OCI-LY1 (cell line): ENCODE data around the gene PANK4.

Experiments
- H2AFZ ChIP-seq: fragments of 200-600 bp; sonication (generic), shearing (Covaris generic); 2 replicates; pipeline ENCODE4 v1.6.0; 2014; ENCODE audit warnings: antibody characterized with exemption, mild to moderate bottlenecking, low read length
- H3F3A ChIP-seq: fragments of 200-600 bp; sonication (generic), shearing (Covaris generic); 2 replicates; pipeline ENCODE4 v1.6.0; 2014; ENCODE audit warnings: mild to moderate bottlenecking, antibody characterized with exemption, low read length, moderate library complexity; ENCODE audit not compliant: insufficient read depth
- H3K27ac ChIP-seq: fragments of 200-600 bp; sonication (generic); 2 replicates; pipeline ENCODE4 v1.5.1; 2014; ENCODE audit warnings: low read length, mixed run types, mild to moderate bottlenecking, low read depth; ENCODE audit not compliant: poor library complexity, severe bottlenecking
- H3K27me3 ChIP-seq: fragments of 200-600 bp; sonication (generic); 2 replicates; pipeline ENCODE4 v1.6.0; 2014; ENCODE audit warnings: antibody characterized with exemption, mild to moderate bottlenecking, low read length, moderate library complexity; ENCODE audit not compliant: insufficient read depth
- H3K36me3 ChIP-seq: fragments of 200-600 bp; sonication (generic); 2 replicates; pipeline ENCODE4 v1.6.1; 2014; ENCODE audit warnings: mild to moderate bottlenecking, antibody characterized with exemption, low read length, moderate library complexity, mixed read lengths; ENCODE audit not compliant: insufficient read depth
- H3K4me1 ChIP-seq: fragments of 200-600 bp; sonication (generic); 2 replicates; pipeline ENCODE4 v1.5.1; 2014; ENCODE audit warnings: mild to moderate bottlenecking, low read length, moderate library complexity; ENCODE audit not compliant: insufficient read depth, severe bottlenecking
- H3K4me2 ChIP-seq: fragments of 200-600 bp; sonication (generic), shearing (Covaris generic); 2 replicates; pipeline ENCODE4 v1.6.1; 2014; ENCODE audit warnings: low read length
- H3K4me3 ChIP-seq: fragments of 200-600 bp; sonication (generic); 2 replicates; pipeline ENCODE4 v1.5.1; 2014; ENCODE audit warnings: low read length, low read depth, mild to moderate bottlenecking, mixed read lengths; ENCODE audit not compliant: poor library complexity, severe bottlenecking
- H3K79me2 ChIP-seq: fragments of 200-600 bp; shearing (Covaris generic); 2 replicates; pipeline ENCODE4 v1.6.1; 2016; ENCODE audit warnings: mixed run types, low read length, mixed read lengths; ENCODE audit not compliant: insufficient read depth
- H3K9ac ChIP-seq: fragments of 200-600 bp; sonication (generic), shearing (Covaris generic); 2 replicates; pipeline ENCODE4 v1.6.1; 2014; ENCODE audit warnings: mild to moderate bottlenecking, low read length, mixed read lengths
- H3K9me2 ChIP-seq: fragments of 200-600 bp; sonication (generic), shearing (Covaris generic); 2 replicates; pipeline ENCODE4 v1.6.1; 2014; ENCODE audit warnings: low read depth, mild to moderate bottlenecking, low read length, mixed read lengths
- H3K9me3 ChIP-seq: fragments of 200-600 bp; shearing (Covaris generic); 2 replicates; pipeline ENCODE4 v1.6.1; 2014; ENCODE audit warnings: low read length, mixed read lengths
- H4K20me1 ChIP-seq: fragments of 200-600 bp; sonication (generic), shearing (Covaris generic); 2 replicates; pipeline ENCODE4 v1.6.0; 2016; ENCODE audit warnings: mild to moderate bottlenecking, low read length; ENCODE audit not compliant: insufficient read depth
- CTCF ChIP-seq: fragments of 200-600 bp; sonication (generic), shearing (Covaris generic); IDR thresholded peaks from 2 replicates; pipeline ENCODE4 v1.5.1; 2017; ENCODE audit warnings: mild to moderate bottlenecking, antibody characterized with exemption, low read length, moderate library complexity, mixed read lengths
- EZH2 ChIP-seq: fragments of 200-600 bp; sonication (generic), shearing (Covaris generic); IDR thresholded peaks from 2 replicates; pipeline ENCODE4 v1.8.0; 2017; ENCODE audit warnings: borderline replicate concordance, mixed run types, mild to moderate bottlenecking, antibody characterized with exemption, low read length, moderate library complexity, mixed read lengths

PANK4 gene

GRCh38 chr1:2496746-2497145 lies 29.6 kb downstream of the PANK4 start:
- Histone ChIP-seq H3K27me3 (peaks cover 12% of the 10 kb centered on the region; the same call in 1 of the 2 replicates), H3K9me2 (no peaks in the 10 kb centered on the region), H3K4me2 (no peak overlapping the region), H3K9me3 (no peaks in the 10 kb centered on the region), H3K79me2 (no peaks in the 10 kb centered on the region), H3F3A (no peaks in the 10 kb centered on the region), H4K20me1 (no peaks in the 10 kb centered on the region), H3K4me3 (no peak overlapping the region), H3K9ac (no peak overlapping the region), H3K36me3 (no peaks in the 10 kb centered on the region), H3K27ac (no peak overlapping the region), H3K4me1 (peaks cover 9% of the 10 kb centered on the region), H2AFZ (no peak overlapping the region)
- no peak for TF ChIP-seq CTCF
- no peak for TF ChIP-seq EZH2

DNA sequence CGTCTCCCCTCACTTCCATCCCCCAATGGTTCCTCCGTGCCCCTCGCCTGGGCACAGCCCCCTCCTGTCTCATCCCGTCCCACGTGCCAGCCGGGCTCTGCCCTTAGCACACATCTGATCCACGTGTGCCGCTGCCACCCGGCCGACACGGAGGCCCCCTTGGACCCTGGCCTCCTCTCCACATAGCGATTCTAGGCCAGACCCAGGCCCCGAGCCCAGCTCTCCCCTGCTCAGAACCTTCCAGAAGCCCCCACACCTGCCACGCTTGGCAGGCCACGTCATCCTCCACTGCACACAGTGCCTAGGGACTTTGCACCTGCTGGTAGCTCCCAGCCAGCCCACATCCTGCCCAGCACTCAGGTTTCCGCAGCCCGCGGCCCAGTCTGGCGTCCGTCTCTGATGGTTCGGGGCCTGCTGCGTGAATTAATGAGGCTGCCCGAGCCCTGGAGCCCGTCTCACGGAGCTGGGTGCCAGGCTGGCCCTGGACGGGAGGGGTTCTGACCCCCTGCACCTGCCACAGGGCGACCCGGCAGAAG lies 30.2 kb downstream of the PANK4 start:
- Histone ChIP-seq H4K20me1 (no peaks in the 10 kb centered on the region), H3K27ac (no peak overlapping the region), H3K27me3 (peaks cover 12% of the 10 kb centered on the region; the same call in 1 of the 2 replicates), H3K9me3 (no peaks in the 10 kb centered on the region), H3K9me2 (no peaks in the 10 kb centered on the region), H3K79me2 (no peaks in the 10 kb centered on the region), H3K9ac (no peak overlapping the region), H3K4me3 (no peak overlapping the region), H2AFZ (no peak overlapping the region), H3K4me2 (no peak overlapping the region), H3K4me1 (peaks cover 9% of the 10 kb centered on the region), H3F3A (no peaks in the 10 kb centered on the region), H3K36me3 (no peaks in the 10 kb centered on the region)
- no peak for TF ChIP-seq CTCF
- TF ChIP-seq EZH2: no peak

GRCh38 chr1:2495546-2495945 lies 30.9 kb downstream of the PANK4 start:
- Histone ChIP-seq H3K9me3 (no peaks in the 10 kb centered on the region), H3K27me3 (peaks cover 12% of the 10 kb centered on the region; the same call in 1 of the 2 replicates), H3K4me2 (no peak overlapping the region), H3K9ac (no peak overlapping the region), H3K79me2 (no peaks in the 10 kb centered on the region), H3K36me3 (no peaks in the 10 kb centered on the region), H4K20me1 (no peaks in the 10 kb centered on the region), H2AFZ (no peak overlapping the region), H3K9me2 (no peaks in the 10 kb centered on the region), H3K4me3 (no peak overlapping the region), H3K27ac (no peak overlapping the region), H3K4me1 (peaks cover 9% of the 10 kb centered on the region), H3F3A (no peaks in the 10 kb centered on the region)
- TF ChIP-seq CTCF (no peak), EZH2 (no peak)
